HepG2 (cell line): ENCODE data around the gene GLTPD2. TPM values are rescaled to one million over a fixed set of nuclear protein-coding genes. Genes with fewer than 3 reads are reported as not detected.

Source experiments
- DNMT3B ChIP-seq: conservative IDR thresholded peaks from 2 replicates; pipeline ENCODE4 v1.6.1; 2016; ENCODE audit warnings: missing biosample characterization, control low read depth
- FOXP1 ChIP-seq, 2 experiments: fragments of 450-650 bp in 1 of 2; IDR thresholded peaks; 2 replicates each; pipeline ENCODE4 v1.6.1; 2017 to 2018; ENCODE audit warnings: antibody characterized with exemption in 1 of 2
- MEF2D ChIP-seq: sonication (generic); formaldehyde crosslinking; IDR thresholded peaks from 2 replicates; pipeline ENCODE4 v1.5.1; 2020; ENCODE audit warnings: mild to moderate bottlenecking, missing genetic modification reagents
- RARA ChIP-seq: IDR thresholded peaks from 2 replicates; pipeline ENCODE4 v1.6.1; 2016; ENCODE audit warnings: missing genetic modification reagents, missing compliant biosample characterization
- RBFOX2 ChIP-seq: fragments of 200-400 bp; formaldehyde crosslinking; IDR thresholded peaks from 2 replicates; pipeline ENCODE4 v1.6.1; 2017; ENCODE audit warnings: low read depth, mild to moderate bottlenecking, low read length
- SIX4 ChIP-seq: sonication (generic); formaldehyde crosslinking; IDR thresholded peaks from 2 replicates; pipeline ENCODE4 v1.4.0; 2020; ENCODE audit warnings: missing genetic modification reagents
- SOX6 ChIP-seq, 2 experiments: fragments of 450-650 bp in 1 of 2; sonication (generic) in 1 of 2; formaldehyde crosslinking in 1 of 2; IDR thresholded peaks; 2 replicates each; pipeline versions ENCODE4 v1.4.0 to v1.6.1; 2017 to 2020; ENCODE audit warnings: antibody characterized with exemption in 1 of 2, mild to moderate bottlenecking in 1 of 2, missing genetic modification reagents in 1 of 2
- ZFP90 ChIP-seq: sonication (generic); formaldehyde crosslinking; IDR thresholded peaks from 2 replicates; pipeline ENCODE4 v1.8.0; 2022; ENCODE audit warnings: missing genetic modification reagents, mild to moderate bottlenecking, inconsistent platforms, borderline replicate concordance
- ZIK1 ChIP-seq: sonication (generic); formaldehyde crosslinking; IDR thresholded peaks from 2 replicates; pipeline ENCODE4 v1.5.0; 2020; ENCODE audit warnings: mild to moderate bottlenecking, low read depth, missing genetic modification reagents, borderline replicate concordance
- ZNF264 ChIP-seq: sonication (generic); formaldehyde crosslinking; IDR thresholded peaks from 2 replicates; pipeline ENCODE4 v1.4.0; 2020; ENCODE audit warnings: missing genetic modification reagents
- polyA plus RNA-seq, 8 experiments: library from polyadenylated mRNA; depleted of rRNA in 3 of 8; stranded (reverse) in 7 of 8; unstranded in 1 of 8; fragments of >200 nt; fragmentation: Illumina TruSeq in 4 of 8; extraction: Trizol in 4 of 8; gene quantifications; 2 replicates each; pipeline versions ENCODE4 v1.2.1 to v1.2.3, GENCODE V29; 2011 to 2016; ENCODE audit warnings: low read depth in 4 of 8, missing spikeins in 1 of 8, mixed read lengths in 1 of 8; ENCODE audit not compliant: insufficient read depth in 1 of 8
- total RNA-seq, 5 experiments: library from RNA; depleted of rRNA; stranded (reverse); fragments of >200 nt; fragmentation: Illumina TruSeq; extraction: Trizol; gene quantifications; 2 replicates each; pipeline ENCODE4 v1.2.3, GENCODE V29; 2016; ENCODE audit warnings: low read depth in 1 of 5
- TF ChIP-seq, protein P1 (sequence below): IDR thresholded peaks from 2 replicates; pipeline ENCODE4 v1.6.1; 2016; ENCODE audit warnings: low read depth, control low read depth
- TF ChIP-seq, protein P2 (sequence below): sonication (generic); formaldehyde crosslinking; IDR thresholded peaks from 2 replicates; pipeline ENCODE4 v1.5.1; 2020; ENCODE audit warnings: mild to moderate bottlenecking, missing genetic modification reagents, moderate library complexity
- TF ChIP-seq, protein P3 (sequence below): sonication (generic); formaldehyde crosslinking; IDR thresholded peaks from 2 replicates; pipeline ENCODE4 v1.4.0; 2020; ENCODE audit warnings: missing genetic modification reagents
- TF ChIP-seq, protein P4 (sequence below), 2 experiments: IDR thresholded peaks; 2 replicates each; pipeline ENCODE4 v1.6.1; 2011 to 2012; ENCODE audit warnings: low read length in 2 of 2, borderline replicate concordance in 1 of 2, low read depth in 1 of 2, mild to moderate bottlenecking in 1 of 2, moderate library complexity in 1 of 2

Gene GLTPD2
- total and polyA plus RNA-seq, 2 of the 13 experiments (the other 11 are each of a cell fraction or from before 2014, with no cell fraction given), result 7.5 to 12.9 TPM

DNA sequence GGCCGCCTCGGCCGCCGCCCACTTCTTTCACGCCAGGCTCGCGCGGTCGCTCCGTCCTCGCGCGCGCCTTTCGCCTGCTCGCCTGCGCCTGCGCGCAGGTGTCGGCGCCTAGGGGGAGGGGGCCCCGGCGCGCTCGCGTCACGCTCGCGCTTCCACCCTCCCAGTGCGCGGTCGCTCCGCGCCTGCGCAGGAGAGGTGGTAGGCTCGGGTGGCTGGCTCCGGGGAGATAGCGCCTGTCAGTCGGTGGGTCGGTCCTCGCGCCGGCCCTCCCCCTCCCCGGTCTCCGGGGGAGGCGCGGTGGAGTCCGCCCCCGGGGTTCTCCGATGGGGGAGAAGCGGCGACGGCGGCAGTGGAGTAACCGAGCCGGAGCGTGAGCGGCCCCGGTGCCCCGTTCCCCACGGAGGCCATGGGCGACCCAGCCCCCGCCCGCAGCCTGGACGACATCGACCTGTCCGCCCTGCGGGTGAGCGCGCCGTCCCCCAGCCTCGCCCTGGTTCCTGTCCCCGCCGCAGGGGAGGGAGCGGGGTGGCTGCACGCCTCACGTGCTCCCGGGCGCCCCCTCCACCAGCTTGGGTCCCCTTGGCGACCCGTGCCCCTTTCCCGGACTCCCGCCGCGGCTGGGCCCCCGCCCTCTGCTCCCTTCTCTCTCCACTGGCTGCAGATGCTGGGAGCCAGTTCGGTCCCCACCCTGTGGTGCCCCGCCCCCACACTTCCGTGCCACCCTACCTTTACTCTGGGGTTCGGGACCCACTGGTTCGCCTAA is 44.6 kb downstream of the GLTPD2 start, which contains the start of gene MINK1 (continued):
- TF ChIP-seq FOXP1 (IDR thresholded peaks at IDR 0.05) (no peak), FOXP1 (CRISPR knock-in tag; IDR thresholded peaks at IDR 0.05) (no peak), MEF2D (CRISPR knock-in tag) (no peak), SIX4 (CRISPR knock-in tag) (no peak), RARA (CRISPR knock-in tag) (0 out of 2 replicates have a peak, but pooled peaks have one; percentile 16), DNMT3B (no peak), RBFOX2 (peak; percentile 90), ZFP90 (CRISPR knock-in tag) (0 out of 2 replicates have a peak, but pooled peaks have one; percentile 50), SOX6 (IDR thresholded peaks at IDR 0.05) (no peak), SOX6 (CRISPR knock-in tag; IDR thresholded peaks at IDR 0.05) (no peak), ZNF264 (peak; percentile 29; the same call in 1 of the 2 replicates), ZIK1 (CRISPR knock-in tag) (no peak; the same call in 1 of the 2 replicates)
- TF ChIP-seq, protein P1, sequence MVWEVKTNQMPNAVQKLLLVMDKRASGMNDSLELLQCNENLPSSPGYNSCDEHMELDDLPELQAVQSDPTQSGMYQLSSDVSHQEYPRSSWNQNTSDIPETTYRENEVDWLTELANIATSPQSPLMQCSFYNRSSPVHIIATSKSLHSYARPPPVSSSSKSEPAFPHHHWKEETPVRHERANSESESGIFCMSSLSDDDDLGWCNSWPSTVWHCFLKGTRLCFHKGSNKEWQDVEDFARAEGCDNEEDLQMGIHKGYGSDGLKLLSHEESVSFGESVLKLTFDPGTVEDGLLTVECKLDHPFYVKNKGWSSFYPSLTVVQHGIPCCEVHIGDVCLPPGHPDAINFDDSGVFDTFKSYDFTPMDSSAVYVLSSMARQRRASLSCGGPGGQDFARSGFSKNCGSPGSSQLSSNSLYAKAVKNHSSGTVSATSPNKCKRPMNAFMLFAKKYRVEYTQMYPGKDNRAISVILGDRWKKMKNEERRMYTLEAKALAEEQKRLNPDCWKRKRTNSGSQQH, result no peak; the same call in 1 of the 2 replicates
- TF ChIP-seq, protein P2, sequence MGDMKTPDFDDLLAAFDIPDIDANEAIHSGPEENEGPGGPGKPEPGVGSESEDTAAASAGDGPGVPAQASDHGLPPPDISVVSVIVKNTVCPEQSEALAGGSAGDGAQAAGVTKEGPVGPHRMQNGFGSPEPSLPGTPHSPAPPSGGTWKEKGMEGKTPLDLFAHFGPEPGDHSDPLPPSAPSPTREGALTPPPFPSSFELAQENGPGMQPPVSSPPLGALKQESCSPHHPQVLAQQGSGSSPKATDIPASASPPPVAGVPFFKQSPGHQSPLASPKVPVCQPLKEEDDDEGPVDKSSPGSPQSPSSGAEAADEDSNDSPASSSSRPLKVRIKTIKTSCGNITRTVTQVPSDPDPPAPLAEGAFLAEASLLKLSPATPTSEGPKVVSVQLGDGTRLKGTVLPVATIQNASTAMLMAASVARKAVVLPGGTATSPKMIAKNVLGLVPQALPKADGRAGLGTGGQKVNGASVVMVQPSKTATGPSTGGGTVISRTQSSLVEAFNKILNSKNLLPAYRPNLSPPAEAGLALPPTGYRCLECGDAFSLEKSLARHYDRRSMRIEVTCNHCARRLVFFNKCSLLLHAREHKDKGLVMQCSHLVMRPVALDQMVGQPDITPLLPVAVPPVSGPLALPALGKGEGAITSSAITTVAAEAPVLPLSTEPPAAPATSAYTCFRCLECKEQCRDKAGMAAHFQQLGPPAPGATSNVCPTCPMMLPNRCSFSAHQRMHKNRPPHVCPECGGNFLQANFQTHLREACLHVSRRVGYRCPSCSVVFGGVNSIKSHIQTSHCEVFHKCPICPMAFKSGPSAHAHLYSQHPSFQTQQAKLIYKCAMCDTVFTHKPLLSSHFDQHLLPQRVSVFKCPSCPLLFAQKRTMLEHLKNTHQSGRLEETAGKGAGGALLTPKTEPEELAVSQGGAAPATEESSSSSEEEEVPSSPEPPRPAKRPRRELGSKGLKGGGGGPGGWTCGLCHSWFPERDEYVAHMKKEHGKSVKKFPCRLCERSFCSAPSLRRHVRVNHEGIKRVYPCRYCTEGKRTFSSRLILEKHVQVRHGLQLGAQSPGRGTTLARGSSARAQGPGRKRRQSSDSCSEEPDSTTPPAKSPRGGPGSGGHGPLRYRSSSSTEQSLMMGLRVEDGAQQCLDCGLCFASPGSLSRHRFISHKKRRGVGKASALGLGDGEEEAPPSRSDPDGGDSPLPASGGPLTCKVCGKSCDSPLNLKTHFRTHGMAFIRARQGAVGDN (CRISPR knock-in tag), result peak; percentile 80
- TF ChIP-seq, protein P3, sequence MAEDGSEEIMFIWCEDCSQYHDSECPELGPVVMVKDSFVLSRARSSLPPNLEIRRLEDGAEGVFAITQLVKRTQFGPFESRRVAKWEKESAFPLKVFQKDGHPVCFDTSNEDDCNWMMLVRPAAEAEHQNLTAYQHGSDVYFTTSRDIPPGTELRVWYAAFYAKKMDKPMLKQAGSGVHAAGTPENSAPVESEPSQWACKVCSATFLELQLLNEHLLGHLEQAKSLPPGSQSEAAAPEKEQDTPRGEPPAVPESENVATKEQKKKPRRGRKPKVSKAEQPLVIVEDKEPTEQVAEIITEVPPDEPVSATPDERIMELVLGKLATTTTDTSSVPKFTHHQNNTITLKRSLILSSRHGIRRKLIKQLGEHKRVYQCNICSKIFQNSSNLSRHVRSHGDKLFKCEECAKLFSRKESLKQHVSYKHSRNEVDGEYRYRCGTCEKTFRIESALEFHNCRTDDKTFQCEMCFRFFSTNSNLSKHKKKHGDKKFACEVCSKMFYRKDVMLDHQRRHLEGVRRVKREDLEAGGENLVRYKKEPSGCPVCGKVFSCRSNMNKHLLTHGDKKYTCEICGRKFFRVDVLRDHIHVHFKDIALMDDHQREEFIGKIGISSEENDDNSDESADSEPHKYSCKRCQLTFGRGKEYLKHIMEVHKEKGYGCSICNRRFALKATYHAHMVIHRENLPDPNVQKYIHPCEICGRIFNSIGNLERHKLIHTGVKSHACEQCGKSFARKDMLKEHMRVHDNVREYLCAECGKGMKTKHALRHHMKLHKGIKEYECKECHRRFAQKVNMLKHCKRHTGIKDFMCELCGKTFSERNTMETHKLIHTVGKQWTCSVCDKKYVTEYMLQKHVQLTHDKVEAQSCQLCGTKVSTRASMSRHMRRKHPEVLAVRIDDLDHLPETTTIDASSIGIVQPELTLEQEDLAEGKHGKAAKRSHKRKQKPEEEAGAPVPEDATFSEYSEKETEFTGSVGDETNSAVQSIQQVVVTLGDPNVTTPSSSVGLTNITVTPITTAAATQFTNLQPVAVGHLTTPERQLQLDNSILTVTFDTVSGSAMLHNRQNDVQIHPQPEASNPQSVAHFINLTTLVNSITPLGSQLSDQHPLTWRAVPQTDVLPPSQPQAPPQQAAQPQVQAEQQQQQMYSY, result no peak
- TF ChIP-seq, protein P4, sequence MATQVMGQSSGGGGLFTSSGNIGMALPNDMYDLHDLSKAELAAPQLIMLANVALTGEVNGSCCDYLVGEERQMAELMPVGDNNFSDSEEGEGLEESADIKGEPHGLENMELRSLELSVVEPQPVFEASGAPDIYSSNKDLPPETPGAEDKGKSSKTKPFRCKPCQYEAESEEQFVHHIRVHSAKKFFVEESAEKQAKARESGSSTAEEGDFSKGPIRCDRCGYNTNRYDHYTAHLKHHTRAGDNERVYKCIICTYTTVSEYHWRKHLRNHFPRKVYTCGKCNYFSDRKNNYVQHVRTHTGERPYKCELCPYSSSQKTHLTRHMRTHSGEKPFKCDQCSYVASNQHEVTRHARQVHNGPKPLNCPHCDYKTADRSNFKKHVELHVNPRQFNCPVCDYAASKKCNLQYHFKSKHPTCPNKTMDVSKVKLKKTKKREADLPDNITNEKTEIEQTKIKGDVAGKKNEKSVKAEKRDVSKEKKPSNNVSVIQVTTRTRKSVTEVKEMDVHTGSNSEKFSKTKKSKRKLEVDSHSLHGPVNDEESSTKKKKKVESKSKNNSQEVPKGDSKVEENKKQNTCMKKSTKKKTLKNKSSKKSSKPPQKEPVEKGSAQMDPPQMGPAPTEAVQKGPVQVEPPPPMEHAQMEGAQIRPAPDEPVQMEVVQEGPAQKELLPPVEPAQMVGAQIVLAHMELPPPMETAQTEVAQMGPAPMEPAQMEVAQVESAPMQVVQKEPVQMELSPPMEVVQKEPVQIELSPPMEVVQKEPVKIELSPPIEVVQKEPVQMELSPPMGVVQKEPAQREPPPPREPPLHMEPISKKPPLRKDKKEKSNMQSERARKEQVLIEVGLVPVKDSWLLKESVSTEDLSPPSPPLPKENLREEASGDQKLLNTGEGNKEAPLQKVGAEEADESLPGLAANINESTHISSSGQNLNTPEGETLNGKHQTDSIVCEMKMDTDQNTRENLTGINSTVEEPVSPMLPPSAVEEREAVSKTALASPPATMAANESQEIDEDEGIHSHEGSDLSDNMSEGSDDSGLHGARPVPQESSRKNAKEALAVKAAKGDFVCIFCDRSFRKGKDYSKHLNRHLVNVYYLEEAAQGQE (IDR thresholded peaks at IDR 0.05; ENCODE audit: borderline replicate concordance in 1 of 2, low read depth in 1 of 2, low read length in 2 of 2), result no peak
